Astrocyte (in vitro differentiated cells and primary cell): ENCODE data around the gene RAB35. TPM values are rescaled to one million over a fixed set of nuclear protein-coding genes. Genes with fewer than 3 reads are reported as not detected.

ENCODE experiments used
- DNase-seq: peaks from one replicate; pipeline ENCODE4 v3.0.0-alpha.2; 2010; ENCODE audit warnings: low read depth
- FAIRE-seq: peaks from 2 replicates; lab custom pipeline; 2011; peaks lifted over from hg19 to GRCh38; lab: Jason Lieb, UNC
- H2AFZ ChIP-seq: 2 replicates; pipeline ENCODE4 v1.6.0; 2012; ENCODE audit warnings: low read depth, low read length, inconsistent platforms
- H3K27ac ChIP-seq: 2 replicates; pipeline ENCODE4 v1.5.1; 2011; ENCODE audit warnings: low read depth, low read length, inconsistent platforms
- H3K27me3 ChIP-seq: 2 replicates; pipeline ENCODE4 v1.6.0; 2011; ENCODE audit warnings: low read length, inconsistent platforms; ENCODE audit not compliant: insufficient read depth
- H3K36me3 ChIP-seq: 2 replicates; pipeline ENCODE4 v1.5.1; 2011; ENCODE audit warnings: low read length, inconsistent platforms; ENCODE audit not compliant: insufficient read depth
- H3K4me1 ChIP-seq: 2 replicates; pipeline ENCODE4 v1.5.1; 2011; ENCODE audit warnings: low read length, inconsistent platforms; ENCODE audit not compliant: insufficient read depth
- H3K4me2 ChIP-seq: 2 replicates; pipeline ENCODE4 v1.6.0; 2012; ENCODE audit warnings: low read length, inconsistent platforms
- H3K4me3 ChIP-seq: 2 replicates; pipeline ENCODE4 v1.5.1; 2011; ENCODE audit warnings: low read depth, mild to moderate bottlenecking, low read length, inconsistent platforms; ENCODE audit not compliant: insufficient read depth
- H3K79me2 ChIP-seq: 2 replicates; pipeline ENCODE4 v1.6.0; 2012; ENCODE audit warnings: mild to moderate bottlenecking, low read length, inconsistent platforms; ENCODE audit not compliant: insufficient read depth
- H3K9ac ChIP-seq: 2 replicates; pipeline ENCODE4 v1.6.0; 2012; ENCODE audit warnings: mild to moderate bottlenecking, low read length, inconsistent platforms
- H3K9me3 ChIP-seq: 2 replicates; pipeline ENCODE4 v1.5.1; 2012; ENCODE audit warnings: low read depth, mild to moderate bottlenecking, low read length, inconsistent platforms; ENCODE audit not compliant: insufficient read depth
- H4K20me1 ChIP-seq: 2 replicates; pipeline ENCODE4 v1.6.0; 2012; ENCODE audit warnings: low read length, inconsistent platforms; ENCODE audit not compliant: insufficient read depth
- H3K27ac Mint-ChIP-seq: one replicate; pipeline ENCODE4 v1.8.0; 2021; ENCODE audit warnings: mild to moderate bottlenecking, mixed read lengths; ENCODE audit not compliant: unreplicated experiment
- H3K27me3 Mint-ChIP-seq: one replicate; pipeline ENCODE4 v1.8.0; 2021; ENCODE audit warnings: low read depth, mixed read lengths; ENCODE audit not compliant: unreplicated experiment
- H3K36me3 Mint-ChIP-seq: one replicate; pipeline ENCODE4 v1.8.0; 2021; ENCODE audit warnings: low read depth, mixed read lengths; ENCODE audit not compliant: unreplicated experiment
- H3K4me1 Mint-ChIP-seq: one replicate; pipeline ENCODE4 v1.8.0; 2021; ENCODE audit warnings: low read depth, mixed read lengths; ENCODE audit not compliant: unreplicated experiment
- H3K4me3 Mint-ChIP-seq: one replicate; pipeline ENCODE4 v1.8.0; 2021; ENCODE audit warnings: mild to moderate bottlenecking, moderate library complexity, mixed read lengths; ENCODE audit not compliant: unreplicated experiment
- H3K9me3 Mint-ChIP-seq: one replicate; pipeline ENCODE4 v1.8.0; 2021; ENCODE audit warnings: mild to moderate bottlenecking, mixed read lengths; ENCODE audit not compliant: unreplicated experiment
- CTCF ChIP-seq: IDR thresholded peaks from 2 replicates; pipeline ENCODE4 v1.5.1; 2011; ENCODE audit warnings: low read depth, mild to moderate bottlenecking, inconsistent platforms, low read length, moderate library complexity; ENCODE audit not compliant: insufficient read depth
- EZH2 ChIP-seq: IDR thresholded peaks from 2 replicates; pipeline ENCODE4 v1.6.1; 2012; ENCODE audit warnings: mild to moderate bottlenecking, low read length, inconsistent platforms; ENCODE audit not compliant: insufficient read depth
- total RNA-seq: library from RNA; stranded (reverse); gene quantifications from 2 replicates; pipeline ENCODE4 v1.2.1, GENCODE V29; 2021

Gene RAB35
- total RNA-seq, 1 donor from 2014 or later: 63.3 TPM

DNA sequence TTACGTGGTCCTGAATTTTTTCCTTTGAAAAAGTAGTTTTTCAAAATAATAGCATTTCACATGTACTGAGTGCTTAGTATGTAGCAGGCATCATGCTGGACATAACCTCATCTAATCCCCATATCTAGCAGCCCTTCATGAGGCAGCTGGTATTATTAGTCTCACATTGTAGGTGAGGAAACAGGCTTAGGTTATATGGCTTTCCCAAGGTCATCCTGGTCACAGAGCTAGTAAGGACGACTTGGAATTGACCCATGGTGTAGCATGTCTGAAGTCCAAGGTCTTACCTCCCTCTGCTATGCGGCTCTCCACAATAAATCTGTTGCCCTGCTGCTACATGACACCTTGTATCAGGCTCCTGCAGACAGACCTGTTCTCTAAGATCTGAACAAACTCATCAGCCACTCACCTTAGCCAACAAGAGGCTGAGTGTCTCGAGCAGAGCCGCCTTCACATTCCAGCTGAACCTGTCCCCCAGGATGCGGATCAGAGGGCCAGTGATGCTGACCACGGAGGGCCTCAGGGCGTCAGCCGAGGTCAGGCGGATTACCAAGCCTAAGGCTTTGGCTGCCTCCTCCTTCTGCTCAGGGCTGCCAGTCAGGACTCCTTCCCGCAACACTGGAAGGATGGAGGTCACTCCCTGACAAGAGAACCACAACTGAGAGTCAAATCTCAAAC is 19.7 kb upstream of the RAB35 start:
- Histone ChIP-seq H4K20me1 (peaks cover 60% of the 10 kb centered on the region), H3K27me3 (no peaks in the 10 kb centered on the region), H3K27ac (no peak overlapping the region), H3K4me2 (no peak overlapping the region), H3K4me3 (no peak overlapping the region), H3K4me1 (peaks cover 3% of the 10 kb centered on the region), H2AFZ (no peak overlapping the region), H3K79me2 (no peaks in the 10 kb centered on the region), H3K9me3 (no peaks in the 10 kb centered on the region), H3K9ac (no peak overlapping the region), H3K36me3 (peaks cover 76% of the 10 kb centered on the region)
- Mint-ChIP-seq H3K27me3 (no peaks in the 10 kb centered on the region), H3K4me3 (no peak overlapping the region), H3K9me3 (no peaks in the 10 kb centered on the region), H3K4me1 (no peaks in the 10 kb centered on the region), H3K27ac (no peak overlapping the region), H3K36me3 (peaks cover 44% of the 10 kb centered on the region)
- TF ChIP-seq CTCF (no peak), EZH2 (no peak)
- FAIRE-seq (no peak), DNase-seq (no peak)

- DNase-seq: no peak
- no peaks in the 10 kb centered on the region for H3K79me2 ChIP-seq
- no peak overlapping the region for H3K4me3 Mint-ChIP-seq
- H3K4me2 ChIP-seq: no peak overlapping the region
- no peaks in the 10 kb centered on the region for H3K9me3 Mint-ChIP-seq
- no peaks in the 10 kb centered on the region for H3K4me1 ChIP-seq
- H3K27me3 Mint-ChIP-seq: no peaks in the 10 kb centered on the region
- no peak for FAIRE-seq
- peaks cover 78% of the 10 kb centered on the region for H3K36me3 ChIP-seq
- H2AFZ ChIP-seq: no peak overlapping the region
- no peaks in the 10 kb centered on the region for H3K27me3 ChIP-seq
- no peak overlapping the region for H3K4me3 ChIP-seq
- H3K9ac ChIP-seq: no peak overlapping the region
- no peak overlapping the region for H3K27ac ChIP-seq
- H3K4me1 Mint-ChIP-seq: no peaks in the 10 kb centered on the region
- peaks cover 54% of the 10 kb centered on the region for H4K20me1 ChIP-seq
- H3K9me3 ChIP-seq: no peaks in the 10 kb centered on the region
- no peak for TF ChIP-seq CTCF
- no peak for TF ChIP-seq EZH2
- peaks cover 33% of the 10 kb centered on the region for H3K36me3 Mint-ChIP-seq
- no peak overlapping the region for H3K27ac Mint-ChIP-seq
Observed at GRCh38 chr12:120134307-120134980, 17.9 kb upstream of the RAB35 start.

GRCh38 chr12:120132863-120133385 is 16.4 kb upstream of the RAB35 start:
- H2AFZ ChIP-seq: no peak overlapping the region
- Mint-ChIP-seq H3K27ac (no peak overlapping the region), H3K27me3 (no peaks in the 10 kb centered on the region), H3K36me3 (peaks cover 37% of the 10 kb centered on the region), H3K4me3 (no peak overlapping the region), H3K4me1 (no peaks in the 10 kb centered on the region), H3K9me3 (no peaks in the 10 kb centered on the region)
- FAIRE-seq: no peak
- peaks cover 2% of the 10 kb centered on the region for H3K4me1 ChIP-seq
- DNase-seq: no peak
- H3K27me3 ChIP-seq: no peaks in the 10 kb centered on the region
- no peak overlapping the region for H3K27ac ChIP-seq
- no peaks in the 10 kb centered on the region for H3K79me2 ChIP-seq
- no peak overlapping the region for H3K9ac ChIP-seq
- no peak overlapping the region for H3K4me3 ChIP-seq
- no peak overlapping the region for H3K4me2 ChIP-seq
- peaks cover 80% of the 10 kb centered on the region for H3K36me3 ChIP-seq
- H3K9me3 ChIP-seq: no peaks in the 10 kb centered on the region
- peaks cover 52% of the 10 kb centered on the region for H4K20me1 ChIP-seq
- TF ChIP-seq EZH2: no peak
- TF ChIP-seq CTCF: no peak
